MM.1S (cell line): ENCODE data around the gene KAT5.

Experiments
- CTCF ChIP-seq: fragments of 300-600 bp; sonication (generic); IDR thresholded peaks from 2 replicates; pipeline ENCODE4 v1.5.1; 2016; ENCODE audit warnings: antibody characterized with exemption, low read length, mixed read lengths
- EZH2 ChIP-seq: fragments of 300-600 bp; sonication (generic); optimal IDR thresholded peaks from 2 replicates; pipeline ENCODE3; 2017; ENCODE audit warnings: low read depth, mild to moderate bottlenecking, antibody characterized with exemption, low read length, mixed read lengths

- TF ChIP-seq CTCF (no peak), EZH2 (no peak)
Observed at GRCh38 chr11:65718531-65718930, 6.5 kb downstream of the KAT5 start.
